GM12874 (cell line): ENCODE data around the gene PHF3.

ENCODE experiments used
- TF ChIP-seq, protein P1 (sequence below): IDR thresholded peaks from 2 replicates; pipeline ENCODE4 v1.5.1; 2011; ENCODE audit warnings: low read depth, mild to moderate bottlenecking, control low read depth, low read length, moderate library complexity; ENCODE audit not compliant: insufficient read depth

The PHF3 gene

GRCh38 chr6:63635215-63635587 is 401 bp upstream of the PHF3 start:
- TF ChIP-seq, protein P1, sequence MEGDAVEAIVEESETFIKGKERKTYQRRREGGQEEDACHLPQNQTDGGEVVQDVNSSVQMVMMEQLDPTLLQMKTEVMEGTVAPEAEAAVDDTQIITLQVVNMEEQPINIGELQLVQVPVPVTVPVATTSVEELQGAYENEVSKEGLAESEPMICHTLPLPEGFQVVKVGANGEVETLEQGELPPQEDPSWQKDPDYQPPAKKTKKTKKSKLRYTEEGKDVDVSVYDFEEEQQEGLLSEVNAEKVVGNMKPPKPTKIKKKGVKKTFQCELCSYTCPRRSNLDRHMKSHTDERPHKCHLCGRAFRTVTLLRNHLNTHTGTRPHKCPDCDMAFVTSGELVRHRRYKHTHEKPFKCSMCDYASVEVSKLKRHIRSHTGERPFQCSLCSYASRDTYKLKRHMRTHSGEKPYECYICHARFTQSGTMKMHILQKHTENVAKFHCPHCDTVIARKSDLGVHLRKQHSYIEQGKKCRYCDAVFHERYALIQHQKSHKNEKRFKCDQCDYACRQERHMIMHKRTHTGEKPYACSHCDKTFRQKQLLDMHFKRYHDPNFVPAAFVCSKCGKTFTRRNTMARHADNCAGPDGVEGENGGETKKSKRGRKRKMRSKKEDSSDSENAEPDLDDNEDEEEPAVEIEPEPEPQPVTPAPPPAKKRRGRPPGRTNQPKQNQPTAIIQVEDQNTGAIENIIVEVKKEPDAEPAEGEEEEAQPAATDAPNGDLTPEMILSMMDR = no peak

- TF ChIP-seq, protein P1 = no peak
Observed at GRCh38 chr6:63636518-63637021, 968 bp downstream of the PHF3 start.

DNA sequence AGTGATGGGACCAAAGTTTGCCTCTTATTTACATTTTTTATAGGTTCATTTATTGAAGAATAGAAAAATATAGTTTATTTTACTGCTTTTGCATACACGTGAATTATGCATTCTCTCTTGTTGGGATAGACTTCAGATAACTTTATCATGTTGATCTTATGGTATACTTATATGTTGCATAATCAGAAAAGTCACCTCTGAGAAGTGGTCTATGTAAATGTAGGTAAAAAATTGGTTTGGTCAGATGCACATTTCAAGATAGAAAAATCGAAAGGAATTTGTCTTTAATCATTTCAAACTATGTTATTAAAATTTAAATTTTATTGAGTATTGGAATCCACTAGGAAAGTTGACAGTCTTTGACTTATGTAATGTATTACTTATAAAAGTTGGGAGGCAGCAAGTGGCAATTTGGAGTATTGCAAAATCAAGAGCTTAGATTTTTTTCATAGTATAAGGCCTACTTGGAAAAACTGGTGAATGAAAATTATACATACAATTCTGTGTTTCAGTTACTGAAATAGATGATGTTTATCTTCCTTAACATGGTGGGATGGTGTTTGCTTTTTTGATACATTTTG is 2.4 kb downstream of the PHF3 start:
- TF ChIP-seq, protein P1 = no peak

GRCh38 chr6:63640062-63640461 is 4.5 kb downstream of the PHF3 start:
- TF ChIP-seq, protein P1 = no peak

DNA sequence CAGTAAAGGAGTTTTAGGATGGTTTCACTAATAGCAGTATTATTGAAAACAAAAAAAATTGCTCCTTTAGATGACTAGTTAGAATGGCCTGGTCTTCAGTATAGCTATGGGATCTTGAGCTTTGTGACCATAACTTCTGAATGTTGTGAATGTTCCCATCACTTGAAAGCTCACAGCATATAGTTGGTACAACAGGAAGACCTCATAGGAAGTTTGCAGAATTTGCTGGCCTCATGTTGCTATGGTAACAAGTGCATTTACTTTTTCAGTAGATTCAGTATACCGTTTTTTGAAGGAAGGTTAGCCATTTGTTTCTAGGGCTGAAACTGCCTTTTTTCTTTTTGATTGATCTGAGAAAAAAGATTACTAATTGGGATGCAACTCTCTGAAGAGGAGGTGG is 8.3 kb downstream of the PHF3 start:
- TF ChIP-seq, protein P1 = no peak

DNA sequence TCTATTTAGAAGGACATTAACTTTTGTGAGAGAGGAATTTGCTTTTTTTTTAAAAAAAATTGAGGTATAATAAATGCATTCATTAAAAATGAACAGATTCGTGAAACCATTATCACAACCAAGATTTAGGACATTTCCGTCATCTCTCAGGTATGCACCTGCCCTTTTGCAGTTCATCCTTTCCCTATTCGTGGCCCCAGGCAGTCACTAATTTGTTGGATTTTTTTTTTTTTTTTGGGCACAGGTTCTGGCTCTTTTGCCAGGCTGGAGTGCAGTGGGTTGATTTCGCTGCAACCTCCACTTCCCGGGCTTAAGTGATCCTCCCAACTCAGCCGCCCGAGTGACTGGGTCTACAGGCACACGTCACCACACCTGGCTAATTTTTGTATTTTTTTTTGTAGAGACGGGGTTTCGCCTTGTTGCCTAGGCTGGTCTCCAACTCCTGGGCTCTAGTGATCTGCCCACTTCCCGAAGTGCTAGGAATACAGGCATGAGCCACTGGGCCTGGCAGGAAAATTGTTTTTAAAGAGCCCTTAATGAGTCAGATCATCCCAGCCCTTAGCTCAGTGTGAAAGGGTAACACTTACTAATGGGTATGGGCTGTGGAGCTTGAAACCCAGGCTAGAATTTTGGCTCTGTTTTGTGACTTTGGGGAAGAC is 9.2 kb downstream of the PHF3 start:
- TF ChIP-seq, protein P1 = no peak

GRCh38 chr6:63649269-63649668 is 13.7 kb downstream of the PHF3 start:
- TF ChIP-seq, protein P1 = no peak
